Endometrial microvascular endothelial cells (primary cell): ENCODE measurements around the gene SULF2. TPM values are rescaled to one million over a fixed set of nuclear protein-coding genes. Genes with fewer than 3 reads are reported as not detected.

Experiments used
- in situ Hi-C: cut with HindIII; loops from 2 replicates; pipeline ENCODE4 v1.10.0; 2017; ENCODE audit warnings: low sequenced_read_pairs, low pct_unique_long_range_greater_than_20kb; ENCODE audit errors: inconsistent ontology term
- total RNA-seq: library from RNA; depleted of rRNA; stranded (reverse); fragments of >200 nt; gene quantifications from one replicate; pipeline ENCODE4 v1.2.3, GENCODE V29; 2015; ENCODE audit errors: inconsistent ontology term

SULF2 gene
- total RNA-seq, 1 donor from 2014 or later: 59.9 TPM

- in situ Hi-C loops: loop anchor here (25.0 kb wide), 1 partner anchor 102 kb away; no protein-coding TSS in a partner anchor
Measured at GRCh38 chr20:47789081-47789763, 3.9 kb upstream of the SULF2 start.

DNA sequence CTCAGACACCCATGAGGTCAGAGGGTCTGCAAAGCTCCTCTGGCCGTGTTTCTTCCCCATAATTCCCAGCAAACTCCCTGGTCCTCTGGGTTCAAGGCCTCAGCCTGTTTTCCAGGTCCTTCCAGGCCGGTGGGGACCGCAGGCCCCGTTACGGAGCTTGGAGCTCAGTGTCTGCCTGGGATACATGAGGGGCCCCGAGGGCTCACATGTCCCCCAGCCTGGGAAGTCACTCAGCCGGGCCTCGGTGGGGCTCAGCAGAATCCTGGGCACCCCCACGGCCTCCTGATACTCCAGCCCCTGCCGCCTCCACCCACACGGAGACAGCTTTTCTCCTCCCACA is 3.4 kb upstream of the SULF2 start:
- in situ Hi-C loops: loop anchor here (25.0 kb wide), 1 partner anchor 101 kb away; no protein-coding TSS in a partner anchor

GRCh38 chr20:47786765-47787107 is 1.5 kb upstream of the SULF2 start:
- in situ Hi-C loops: loop anchor here (25.0 kb wide), 1 partner anchor 99 kb away; no protein-coding TSS in a partner anchor

- in situ Hi-C loops: loop anchor here (25.0 kb wide), 1 partner anchor 99 kb away; no protein-coding TSS in a partner anchor
Measured at GRCh38 chr20:47785854-47786764, 828 bp upstream of the SULF2 start.

DNA sequence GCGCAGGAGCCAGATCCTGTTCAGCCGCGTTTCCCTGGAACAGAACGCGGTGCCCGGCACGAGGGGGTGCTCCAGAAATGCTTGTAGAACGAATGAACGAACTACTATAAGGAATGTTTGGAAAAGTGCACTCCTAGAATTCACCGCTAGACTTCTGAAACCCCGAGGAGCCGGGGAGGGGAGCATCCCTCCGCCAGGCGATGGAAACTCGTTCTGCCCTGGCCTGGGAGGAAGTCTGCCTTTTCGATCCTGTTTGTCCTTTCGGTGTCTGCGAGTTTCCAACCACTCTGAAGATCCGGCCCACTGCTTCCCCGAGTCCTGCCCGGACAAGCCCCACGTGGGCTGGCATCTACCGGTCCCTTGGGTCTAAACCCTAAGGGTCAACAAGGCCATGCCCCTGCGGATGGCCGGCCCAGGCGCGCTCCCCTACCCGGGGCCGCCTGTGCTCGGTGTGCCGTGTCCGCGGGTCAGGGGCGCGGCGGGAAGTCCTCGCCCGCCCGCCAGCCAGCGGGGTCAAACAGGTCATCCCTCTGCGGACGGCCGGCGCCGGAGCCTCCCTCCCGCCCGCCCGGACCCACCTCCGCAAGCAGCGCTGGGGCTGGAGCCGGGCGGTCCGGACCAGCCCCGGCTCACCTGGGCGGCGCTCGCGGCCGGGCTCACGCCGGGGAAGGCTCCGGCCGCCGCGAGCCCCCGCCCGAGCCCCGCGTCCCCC is 526 bp downstream of the SULF2 start:
- in situ Hi-C loops: loop anchor here (25.0 kb wide), 1 partner anchor 97 kb away; no protein-coding TSS in a partner anchor

- in situ Hi-C loops: loop anchor here (25.0 kb wide), 1 partner anchor 97 kb away; no protein-coding TSS in a partner anchor
Measured at GRCh38 chr20:47783828-47784598, 1.3 kb downstream of the SULF2 start.

- in situ Hi-C loops: loop anchor here (25.0 kb wide), 1 partner anchor 96 kb away; no protein-coding TSS in a partner anchor
Measured at GRCh38 chr20:47782920-47783552, 2.2 kb downstream of the SULF2 start.

- in situ Hi-C loops: loop anchor here (25.0 kb wide), 1 partner anchor 95 kb away; no protein-coding TSS in a partner anchor
Measured at GRCh38 chr20:47782076-47782475, 3.2 kb downstream of the SULF2 start.

GRCh38 chr20:47781632-47782031 is 3.6 kb downstream of the SULF2 start:
- in situ Hi-C loops: loop anchor here (25.0 kb wide), 1 partner anchor 94 kb away; no protein-coding TSS in a partner anchor

GRCh38 chr20:47780720-47781389 is 4.4 kb downstream of the SULF2 start:
- in situ Hi-C loops: loop anchor here (25.0 kb wide), 1 partner anchor 94 kb away; no protein-coding TSS in a partner anchor

DNA sequence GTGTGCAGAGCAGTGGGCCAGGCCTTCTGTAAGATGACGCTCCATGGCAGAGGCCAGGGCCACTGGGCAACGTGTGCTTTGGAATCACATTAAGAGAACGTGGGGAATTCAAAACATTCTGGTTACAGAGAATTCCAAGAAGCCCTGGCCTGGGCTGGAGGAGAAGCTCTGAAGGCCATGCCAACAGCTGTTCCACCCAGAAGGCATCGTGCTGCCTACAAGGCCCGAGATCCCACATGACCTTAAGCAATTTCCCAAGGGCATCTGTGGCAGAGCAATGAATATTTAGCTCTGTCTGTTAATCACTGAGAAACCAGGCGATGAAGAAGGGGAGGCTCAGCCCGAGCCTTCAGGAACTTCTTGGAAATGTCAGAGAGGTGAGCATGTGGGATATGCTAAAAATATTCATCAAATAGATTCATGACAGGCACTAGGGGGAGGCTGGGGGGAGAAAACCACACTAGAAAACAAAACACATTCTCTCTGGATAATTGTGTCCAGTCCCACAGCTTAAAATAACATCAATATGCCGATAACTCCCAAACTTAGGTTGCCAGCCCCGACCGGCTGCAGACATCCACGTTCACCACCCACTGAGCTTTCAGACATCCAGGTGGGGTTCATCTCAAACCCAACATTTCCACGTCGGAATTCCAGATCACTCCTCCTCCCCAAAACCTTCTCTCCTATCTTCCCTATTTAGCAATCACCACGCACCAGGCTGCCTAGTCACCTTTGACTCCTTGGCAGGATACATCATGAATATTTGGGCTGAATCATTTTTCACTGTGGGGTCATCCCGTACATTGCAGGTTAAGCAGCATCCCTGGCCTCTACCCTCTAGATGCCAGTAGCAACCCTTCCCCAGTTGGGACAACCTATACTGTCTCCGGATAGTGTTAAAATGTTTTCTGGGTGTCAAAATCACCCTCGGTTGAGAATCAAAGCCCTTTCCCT is 6.6 kb downstream of the SULF2 start:
- in situ Hi-C loops: loop anchor here (25.0 kb wide), 1 partner anchor 91 kb away; no protein-coding TSS in a partner anchor

- in situ Hi-C loops: loop anchor here (25.0 kb wide), 1 partner anchor 90 kb away; no protein-coding TSS in a partner anchor
Measured at GRCh38 chr20:47777220-47777619, 8.1 kb downstream of the SULF2 start.

GRCh38 chr20:47776639-47777038 is 8.6 kb downstream of the SULF2 start:
- in situ Hi-C loops: loop anchor here (25.0 kb wide), 1 partner anchor 89 kb away; no protein-coding TSS in a partner anchor

DNA sequence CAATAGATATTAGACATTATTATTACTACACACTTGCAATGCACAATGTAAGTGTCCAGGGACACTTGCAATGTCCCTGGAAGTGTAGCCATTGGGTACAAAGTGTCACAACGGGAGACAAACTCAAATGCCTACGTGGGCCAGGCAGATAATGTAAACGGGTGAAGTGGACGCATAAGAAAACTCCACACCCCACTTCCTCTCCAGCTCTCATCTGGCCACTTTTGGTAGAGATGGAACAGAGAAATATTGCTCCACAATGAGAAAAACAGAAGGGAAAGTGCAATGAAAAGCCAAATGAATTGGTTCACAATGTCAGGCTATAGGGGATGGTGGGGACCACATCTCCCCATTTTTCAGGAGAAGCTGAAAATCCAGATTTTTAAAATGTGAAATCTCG is 9.4 kb downstream of the SULF2 start:
- in situ Hi-C loops: loop anchor here (25.0 kb wide), 1 partner anchor 89 kb away; no protein-coding TSS in a partner anchor

GRCh38 chr20:47775039-47775438 is 10.2 kb downstream of the SULF2 start:
- in situ Hi-C loops: loop anchor here (25.0 kb wide), 1 partner anchor 88 kb away; no protein-coding TSS in a partner anchor
